ENCODE results near the gene ECHDC1. TPM values are rescaled to one million over a fixed set of nuclear protein-coding genes. Genes with fewer than 3 reads are reported as not detected.

ECHDC1 gene
- total RNA-seq, 5 donors from 2014 or later (not counting 1 experiment from before 2014, with no cell fraction given) = 21.2 to 39.2 (median 34.1) TPM

GRCh38 chr6:127282184-127282583 is 61.2 kb downstream of the ECHDC1 start:
- Mint-ChIP-seq H3K27ac (peak overlapping the region in 1 of 2 donors; percentile 40), H3K4me1 (peaks cover 14 to 19% (median 16%) of the 10 kb centered on the region in 3 donors), H3K9me3 (no peaks in the 10 kb centered on the region), H3K36me3 (peaks cover 49% of the 10 kb centered on the region), H3K27me3 (no peaks in the 10 kb centered on the region), H3K4me3 (no peak overlapping the region)
- no peaks in the 10 kb centered on the region for H3K9me3 ChIP-seq
- ChIA-PET CTCF (interaction anchor here in 1 of 2 donors (0.8 kb wide), 1 partner anchor 16 kb away, joined by 3 read pairs; no protein-coding TSS in a partner anchor), POLR2A (interaction anchor here in 1 of 2 donors (0.7 to 0.9 kb wide), 2 partner anchors 9 to 18 kb away, joined by 3 to 5 read pairs; no protein-coding TSS in a partner anchor)
- no peak overlapping the region for H3K4me3 ChIP-seq (ENCODE audit: control insufficient read depth in 1 of 2, extremely low read depth in 1 of 2, low read length in 1 of 2)
- H3K27ac ChIP-seq (ENCODE audit: low read length) = no peak overlapping the region
- no CpG with 5 or more reads among the region's 1 CpG for WGBS (ENCODE audit: insufficient coverage)
- no peak for DNase-seq
- H3K4me1 ChIP-seq (ENCODE audit: control insufficient read depth in 1 of 2, extremely low read depth in 1 of 2, insufficient read depth in 2 of 2, low read length in 2 of 2) = no peaks in the 10 kb centered on the region
- H3K36me3 ChIP-seq (ENCODE audit: control insufficient read depth in 2 of 2, extremely low read depth in 1 of 2, insufficient read depth in 1 of 2, low read length in 1 of 2) = peaks cover 4 to 29% of the 10 kb centered on the region in 2 donors
- ATAC-seq (replicated peaks in 1 of 4) = no peak
- no peaks in the 10 kb centered on the region for H3K27me3 ChIP-seq (replicated peaks in 1 of 2; ENCODE audit: control insufficient read depth in 2 of 2, extremely low read depth in 1 of 2, insufficient read depth in 2 of 2, low read length in 1 of 2)

DNA sequence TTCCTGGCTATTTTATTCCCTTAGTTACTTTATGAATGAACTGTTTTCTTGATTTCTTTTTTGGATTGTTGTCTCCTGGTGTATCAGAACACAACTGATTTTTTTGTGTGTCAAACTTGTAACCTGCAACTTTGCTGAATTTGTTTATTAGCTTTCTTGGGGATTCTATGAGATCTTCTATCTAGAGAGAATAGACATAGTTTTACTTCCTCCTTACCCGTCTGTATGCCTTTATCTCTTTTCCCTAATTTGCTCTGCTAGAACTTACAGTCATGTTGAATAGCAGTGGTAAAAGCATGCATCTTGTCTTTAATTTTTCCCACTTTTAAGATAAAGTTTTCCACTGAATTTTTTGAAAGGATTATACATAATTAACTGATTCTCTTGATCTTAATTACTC is 63.6 kb downstream of the ECHDC1 start:
- WGBS (ENCODE audit: insufficient coverage) = no CpG with 5 or more reads among the region's 1 CpG
- no peak for DNase-seq
- H3K27ac ChIP-seq (ENCODE audit: low read length) = no peak overlapping the region
- ChIA-PET POLR2A (interaction anchor here in 1 of 2 donors (0.5 kb wide), 1 partner anchor 1258 kb away, joined by 8 read pairs; no protein-coding TSS in a partner anchor), CTCF (interaction anchor here in 1 of 2 donors (1.4 kb wide), 1 partner anchor 13 kb away, joined by 4 read pairs; the partner anchor contains the start of gene RNF146)
- ATAC-seq (replicated peaks in 1 of 4) = no peak
- H3K27ac Mint-ChIP-seq = peak overlapping the region; percentile 6 to 56
- peaks cover 9 to 12% (median 10%) of the 10 kb centered on the region in 3 donors for H3K4me1 Mint-ChIP-seq
- H3K4me1 ChIP-seq (ENCODE audit: control insufficient read depth in 1 of 2, extremely low read depth in 1 of 2, insufficient read depth in 2 of 2, low read length in 2 of 2) = no peaks in the 10 kb centered on the region
- no peaks in the 10 kb centered on the region for H3K9me3 Mint-ChIP-seq
- peaks cover 0 to 17% of the 10 kb centered on the region in 2 donors for H3K36me3 ChIP-seq (ENCODE audit: control insufficient read depth in 2 of 2, extremely low read depth in 1 of 2, insufficient read depth in 1 of 2, low read length in 1 of 2)
- H3K27me3 ChIP-seq (replicated peaks in 1 of 2; ENCODE audit: control insufficient read depth in 2 of 2, extremely low read depth in 1 of 2, insufficient read depth in 2 of 2, low read length in 1 of 2) = no peaks in the 10 kb centered on the region
- H3K36me3 Mint-ChIP-seq = peaks cover 28% of the 10 kb centered on the region
- no peaks in the 10 kb centered on the region for H3K9me3 ChIP-seq
- no peak overlapping the region for H3K4me3 ChIP-seq (ENCODE audit: control insufficient read depth in 1 of 2, extremely low read depth in 1 of 2, low read length in 1 of 2)
- H3K4me3 Mint-ChIP-seq = no peak overlapping the region
- H3K27me3 Mint-ChIP-seq = no peaks in the 10 kb centered on the region

GRCh38 chr6:127277878-127278843 is 65.2 kb downstream of the ECHDC1 start:
- peaks cover 0 to 17% of the 10 kb centered on the region in 2 donors for H3K36me3 ChIP-seq (ENCODE audit: control insufficient read depth in 2 of 2, extremely low read depth in 1 of 2, insufficient read depth in 1 of 2, low read length in 1 of 2)
- DNase-seq (no peak), ATAC-seq (replicated peaks in 1 of 4) (no peak)
- H3K27me3 ChIP-seq (replicated peaks in 1 of 2; ENCODE audit: control insufficient read depth in 2 of 2, extremely low read depth in 1 of 2, insufficient read depth in 2 of 2, low read length in 1 of 2) = no peaks in the 10 kb centered on the region
- Mint-ChIP-seq H3K4me3 (no peak overlapping the region), H3K27ac (peak overlapping the region in 1 of 2 donors; percentile 41), H3K9me3 (no peaks in the 10 kb centered on the region), H3K4me1 (peaks cover 9 to 24% (median 22%) of the 10 kb centered on the region in 3 donors), H3K36me3 (peaks cover 16% of the 10 kb centered on the region), H3K27me3 (no peaks in the 10 kb centered on the region)
- H3K4me3 ChIP-seq (ENCODE audit: control insufficient read depth in 1 of 2, extremely low read depth in 1 of 2, low read length in 1 of 2) = no peak overlapping the region
- no peaks in the 10 kb centered on the region for H3K9me3 ChIP-seq
- ChIA-PET POLR2A (interaction anchor here in 1 of 2 donors (0.6 kb wide), 1 partner anchor 9 kb away, joined by 3 read pairs; no protein-coding TSS in a partner anchor), CTCF (interaction anchor here in 1 of 2 donors (0.8 to 1.4 kb wide), 2 partner anchors 7 to 12 kb away, joined by 4 read pairs; partner anchors contain the start of gene RNF146)
- no peaks in the 10 kb centered on the region for H3K4me1 ChIP-seq (ENCODE audit: control insufficient read depth in 1 of 2, extremely low read depth in 1 of 2, insufficient read depth in 2 of 2, low read length in 2 of 2)
- H3K27ac ChIP-seq (ENCODE audit: low read length) = no peak overlapping the region
- no CpG with 5 or more reads among the region's 3 CpGs for WGBS (ENCODE audit: insufficient coverage)

DNA sequence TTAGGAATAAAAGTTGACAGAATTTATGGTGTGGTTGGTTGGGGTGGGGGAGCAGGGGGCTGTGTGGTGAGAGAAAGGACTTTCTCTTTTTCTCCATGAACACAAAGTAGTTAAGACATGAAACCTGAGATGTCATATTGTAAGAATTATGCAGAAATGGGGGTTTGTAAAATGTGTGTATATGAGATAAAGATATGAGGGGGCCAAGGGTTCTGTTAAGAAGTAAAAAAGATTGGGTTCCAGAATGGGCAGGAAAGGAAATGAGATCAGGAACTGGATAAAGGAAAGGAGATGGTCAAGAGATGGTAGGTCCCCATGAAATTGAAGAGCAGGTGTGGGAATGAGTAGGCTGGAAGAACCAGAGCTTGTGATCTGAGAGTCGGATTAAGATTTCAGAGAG is 67.1 kb downstream of the ECHDC1 start:
- no peak overlapping the region for H3K27ac ChIP-seq (ENCODE audit: low read length)
- 92% methylated on average over 1 of the region's 1 CpG for WGBS (ENCODE audit: insufficient coverage)
- DNase-seq = no peak
- no peaks in the 10 kb centered on the region for H3K9me3 ChIP-seq
- ChIA-PET CTCF (interaction anchor here (1.1 to 1.9 kb wide), 4 partner anchors 10 to 240 kb away, joined by 3 to 11 read pairs (median 6); partner anchors contain the start of gene RNF146 (in 2 of the 2)), POLR2A (no interaction called here)
- Mint-ChIP-seq H3K36me3 (peaks cover 2% of the 10 kb centered on the region), H3K27me3 (no peaks in the 10 kb centered on the region), H3K27ac (no peak overlapping the region), H3K4me3 (no peak overlapping the region), H3K9me3 (no peaks in the 10 kb centered on the region), H3K4me1 (peaks cover 19 to 37% (median 34%) of the 10 kb centered on the region in 3 donors)
- no peak overlapping the region for H3K4me3 ChIP-seq (ENCODE audit: control insufficient read depth in 1 of 2, extremely low read depth in 1 of 2, low read length in 1 of 2)
- no peak for ATAC-seq (replicated peaks in 1 of 4)
- no peaks in the 10 kb centered on the region for H3K27me3 ChIP-seq (replicated peaks in 1 of 2; ENCODE audit: control insufficient read depth in 2 of 2, extremely low read depth in 1 of 2, insufficient read depth in 2 of 2, low read length in 1 of 2)
- no peaks in the 10 kb centered on the region for H3K4me1 ChIP-seq (ENCODE audit: control insufficient read depth in 1 of 2, extremely low read depth in 1 of 2, insufficient read depth in 2 of 2, low read length in 2 of 2)
- H3K36me3 ChIP-seq (ENCODE audit: control insufficient read depth in 2 of 2, extremely low read depth in 1 of 2, insufficient read depth in 1 of 2, low read length in 1 of 2) = peaks cover 0 to 3% of the 10 kb centered on the region in 2 donors

DNA sequence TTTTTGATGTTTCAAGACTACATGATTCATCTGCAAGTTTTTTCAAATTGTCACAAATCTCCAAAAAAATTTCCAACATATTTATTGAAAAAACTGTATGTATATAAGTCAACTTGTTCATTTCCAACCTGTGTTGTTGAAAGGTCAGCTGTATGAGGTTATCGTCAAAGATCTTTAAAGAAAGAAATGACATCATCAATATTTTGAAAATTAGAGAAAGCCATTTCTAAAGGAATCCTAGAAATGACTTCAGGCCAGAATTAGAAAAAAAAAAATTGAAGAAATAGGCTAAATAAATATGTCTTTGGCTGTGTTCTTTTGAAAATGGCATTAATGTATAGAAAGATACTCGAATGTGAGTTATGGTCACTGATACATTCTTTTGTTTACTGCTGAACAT is 69.9 kb downstream of the ECHDC1 start:
- H3K4me1 Mint-ChIP-seq = peaks cover 37 to 51% (median 47%) of the 10 kb centered on the region in 3 donors
- H3K4me1 ChIP-seq (ENCODE audit: control insufficient read depth in 1 of 2, extremely low read depth in 1 of 2, insufficient read depth in 2 of 2, low read length in 2 of 2) = peaks cover 0 to 5% of the 10 kb centered on the region in 2 experiments
- no peaks in the 10 kb centered on the region for H3K36me3 ChIP-seq (ENCODE audit: control insufficient read depth in 2 of 2, extremely low read depth in 1 of 2, insufficient read depth in 1 of 2, low read length in 1 of 2)
- H3K4me3 Mint-ChIP-seq = no peak overlapping the region
- no peaks in the 10 kb centered on the region for H3K27me3 Mint-ChIP-seq
- CTCF ChIA-PET = interaction anchor here in 1 of 2 donors (2.1 kb wide), 1 partner anchor 9 kb away, joined by 6 read pairs; no protein-coding TSS in a partner anchor
- H3K27ac ChIP-seq (ENCODE audit: low read length) = no peak overlapping the region
- DNase-seq = no peak
- no peaks in the 10 kb centered on the region for H3K9me3 Mint-ChIP-seq
- ATAC-seq (replicated peaks in 1 of 4) = no peak
- POLR2A ChIA-PET = no interaction called here
- no peak overlapping the region for H3K27ac Mint-ChIP-seq
- H3K27me3 ChIP-seq (replicated peaks in 1 of 2; ENCODE audit: control insufficient read depth in 2 of 2, extremely low read depth in 1 of 2, insufficient read depth in 2 of 2, low read length in 1 of 2) = no peaks in the 10 kb centered on the region
- no peak overlapping the region for H3K4me3 ChIP-seq (ENCODE audit: control insufficient read depth in 1 of 2, extremely low read depth in 1 of 2, low read length in 1 of 2)
- H3K36me3 Mint-ChIP-seq = no peaks in the 10 kb centered on the region
- WGBS (ENCODE audit: insufficient coverage) = 100% methylated on average over 1 of the region's 2 CpGs
- no peaks in the 10 kb centered on the region for H3K9me3 ChIP-seq

DNA sequence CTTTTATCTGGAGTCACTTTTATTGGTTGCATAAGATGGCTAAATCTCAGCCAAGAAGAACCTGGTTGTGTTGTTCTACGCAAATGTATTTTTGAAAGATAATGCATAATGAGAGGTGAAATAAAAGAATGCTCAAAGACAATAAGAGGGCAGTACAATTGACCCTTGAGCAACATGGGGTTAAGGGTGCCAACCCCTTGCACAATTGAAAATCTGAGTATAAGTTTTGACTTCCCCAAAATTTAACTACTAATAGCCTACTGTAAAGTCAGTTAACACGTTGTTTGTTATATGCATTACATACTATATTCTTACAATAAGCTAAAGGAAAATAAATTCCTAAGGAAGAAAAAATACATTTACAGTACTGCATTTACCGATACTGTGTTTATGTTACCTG is 70.8 kb downstream of the ECHDC1 start:
- peaks cover 46 to 60% (median 54%) of the 10 kb centered on the region in 3 donors for H3K4me1 Mint-ChIP-seq
- ChIA-PET CTCF (interaction anchor here in 1 of 2 donors (1.0 kb wide), 1 partner anchor 21 kb away, joined by 3 read pairs; no protein-coding TSS in a partner anchor), POLR2A (no interaction called here)
- H3K27ac ChIP-seq (ENCODE audit: low read length) = no peak overlapping the region
- H3K36me3 Mint-ChIP-seq = no peaks in the 10 kb centered on the region
- no peaks in the 10 kb centered on the region for H3K9me3 Mint-ChIP-seq
- H3K27me3 Mint-ChIP-seq = no peaks in the 10 kb centered on the region
- ATAC-seq (replicated peaks in 1 of 4) = no peak
- no peaks in the 10 kb centered on the region for H3K36me3 ChIP-seq (ENCODE audit: control insufficient read depth in 2 of 2, extremely low read depth in 1 of 2, insufficient read depth in 1 of 2, low read length in 1 of 2)
- WGBS (ENCODE audit: insufficient coverage) = no CpG with 5 or more reads among the region's 3 CpGs
- no peaks in the 10 kb centered on the region for H3K9me3 ChIP-seq
- no peak overlapping the region for H3K4me3 Mint-ChIP-seq
- H3K4me1 ChIP-seq (ENCODE audit: control insufficient read depth in 1 of 2, extremely low read depth in 1 of 2, insufficient read depth in 2 of 2, low read length in 2 of 2) = peaks cover 0 to 11% of the 10 kb centered on the region in 2 experiments
- no peak for DNase-seq
- H3K4me3 ChIP-seq (ENCODE audit: control insufficient read depth in 1 of 2, extremely low read depth in 1 of 2, low read length in 1 of 2) = no peak overlapping the region
- no peaks in the 10 kb centered on the region for H3K27me3 ChIP-seq (replicated peaks in 1 of 2; ENCODE audit: control insufficient read depth in 2 of 2, extremely low read depth in 1 of 2, insufficient read depth in 2 of 2, low read length in 1 of 2)
- H3K27ac Mint-ChIP-seq = no peak overlapping the region

Measured in T-cell (primary cell).